K562 (cell line): ENCODE data around the gene GYPA.
"Not testable (repeated sequence)": the region's sequence is repeated elsewhere in the genome, so short reads cannot be mapped to it uniquely, and the experiment has no call there.

Source experiments
- CEBPB ChIP-seq: fragments of 450-650 bp; IDR thresholded peaks from 2 replicates; pipeline ENCODE4 v1.6.1; 2016; ENCODE audit warnings: missing genetic modification characterization, missing compliant biosample characterization
- NR2C2 ChIP-seq, 2 experiments: fragments of 200-800 bp in 1 of 2; sonication (Bioruptor generic) in 1 of 2; sonication (generic) in 1 of 2; formaldehyde crosslinking in 1 of 2; IDR thresholded peaks; 2 replicates each; pipeline versions ENCODE4 v1.6.1 to v1.8.0; 2016 to 2022; ENCODE audit warnings: mild to moderate bottlenecking in 1 of 2, missing compliant biosample characterization in 1 of 2, missing genetic modification characterization in 1 of 2, missing genetic modification reagents in 1 of 2

- not testable (repeated sequence) for TF ChIP-seq CEBPB (tag); NR2C2 (CRISPR knock-in tag; IDR thresholded peaks at IDR 0.05); NR2C2 (tag; IDR thresholded peaks at IDR 0.05)
Observed at GRCh38 chr4:144142690-144143326, 2.3 kb upstream of the GYPA start.
